Measurements from ENCODE around the gene SKA2. TPM values are rescaled to one million over a fixed set of nuclear protein-coding genes. Genes with fewer than 3 reads are reported as not detected.
"Not testable (repeated sequence)": the region's sequence is repeated elsewhere in the genome, so short reads cannot be mapped to it uniquely, and the experiment has no call there.

Gene SKA2
- polyA plus RNA-seq, 4 donors, result 70.6 to 91.9 (median 86.6) TPM

DNA sequence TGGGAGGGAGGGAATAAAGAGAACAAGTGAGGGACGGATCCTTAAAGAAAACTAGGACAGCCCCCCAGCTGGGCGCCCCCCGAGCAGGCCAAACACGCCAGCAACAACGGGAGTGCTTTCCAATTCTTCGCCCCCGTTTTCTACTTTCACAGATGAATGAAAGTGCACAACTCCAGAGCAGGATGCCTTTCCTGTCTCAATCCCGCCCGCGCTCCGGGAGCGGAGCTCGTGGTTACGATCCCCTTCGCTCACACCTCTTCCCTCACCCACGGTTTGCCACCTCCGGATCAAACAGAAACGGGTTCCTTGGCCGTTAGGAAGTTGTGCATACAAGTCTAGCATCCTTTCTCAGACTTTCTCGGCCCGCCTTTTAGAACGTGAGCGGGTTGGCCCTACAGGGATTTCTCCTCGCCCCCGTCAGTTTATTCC is 680 bp downstream of the SKA2 start:
- DNase-seq (ENCODE audit: low read depth in 4 of 4, low spot score in 3 of 4), result peak in 1 of 4 donors; percentile 27

DNA sequence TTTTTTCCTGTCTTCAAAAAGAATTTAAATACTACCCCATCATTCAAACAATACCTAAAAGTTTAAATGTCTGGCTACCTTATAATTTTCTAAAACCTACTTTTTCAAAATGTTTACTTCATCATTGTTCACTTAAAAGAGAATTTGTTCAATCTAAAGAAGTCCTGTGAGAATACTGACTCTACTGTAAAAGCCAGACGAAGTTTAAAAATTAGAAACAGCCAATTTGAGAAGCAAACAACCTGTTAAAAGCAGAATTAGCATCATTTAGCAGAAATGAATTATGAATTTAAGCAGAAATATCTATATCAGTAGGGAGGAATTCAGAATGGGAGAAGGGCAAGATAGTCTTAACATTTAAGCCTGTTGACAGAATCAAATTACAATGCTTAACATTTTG is 2.1 kb downstream of the SKA2 start:
- no peak for DNase-seq (ENCODE audit: low read depth in 4 of 4, low spot score in 3 of 4)

DNA sequence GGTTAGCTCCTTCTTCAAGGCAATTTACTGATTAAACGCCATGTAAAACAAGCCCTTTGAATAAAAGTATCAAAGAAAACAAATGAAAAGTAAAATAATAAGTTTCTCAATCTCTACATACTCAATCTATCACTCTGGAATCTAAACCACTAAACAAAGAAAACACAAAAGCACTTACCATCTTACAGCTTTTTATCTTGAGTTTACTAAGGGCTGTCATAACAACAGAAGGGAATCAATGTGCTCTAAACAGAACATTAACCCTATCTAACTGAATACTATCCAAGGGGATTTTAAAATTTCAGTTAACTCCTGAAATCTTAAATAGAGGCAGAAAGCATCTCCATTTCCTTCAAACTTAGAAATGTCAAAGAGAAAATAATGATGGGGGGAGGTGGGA is 3.4 kb downstream of the SKA2 start:
- DNase-seq (ENCODE audit: low read depth in 4 of 4, low spot score in 3 of 4), result no peak

DNA sequence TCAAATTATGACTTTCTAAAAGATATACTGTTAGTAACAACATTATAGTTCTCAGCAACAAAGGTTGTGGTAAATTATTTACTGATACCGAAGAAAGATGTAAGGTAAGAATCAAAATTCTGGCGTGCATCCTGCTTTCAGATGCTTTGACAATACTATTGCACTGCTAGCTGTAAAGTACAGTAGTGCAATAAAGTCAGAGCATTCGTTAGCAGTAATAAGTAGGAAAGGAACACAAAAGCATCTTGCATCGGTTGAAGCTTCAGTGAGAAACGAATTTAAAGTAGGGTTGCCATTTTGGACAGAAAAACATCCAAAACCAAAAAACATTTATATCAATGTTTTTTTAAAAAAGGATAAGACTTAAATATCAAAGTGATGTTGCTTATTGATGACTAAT is 4.0 kb downstream of the SKA2 start:
- no peak for DNase-seq (ENCODE audit: low read depth in 4 of 4, low spot score in 3 of 4)

DNA sequence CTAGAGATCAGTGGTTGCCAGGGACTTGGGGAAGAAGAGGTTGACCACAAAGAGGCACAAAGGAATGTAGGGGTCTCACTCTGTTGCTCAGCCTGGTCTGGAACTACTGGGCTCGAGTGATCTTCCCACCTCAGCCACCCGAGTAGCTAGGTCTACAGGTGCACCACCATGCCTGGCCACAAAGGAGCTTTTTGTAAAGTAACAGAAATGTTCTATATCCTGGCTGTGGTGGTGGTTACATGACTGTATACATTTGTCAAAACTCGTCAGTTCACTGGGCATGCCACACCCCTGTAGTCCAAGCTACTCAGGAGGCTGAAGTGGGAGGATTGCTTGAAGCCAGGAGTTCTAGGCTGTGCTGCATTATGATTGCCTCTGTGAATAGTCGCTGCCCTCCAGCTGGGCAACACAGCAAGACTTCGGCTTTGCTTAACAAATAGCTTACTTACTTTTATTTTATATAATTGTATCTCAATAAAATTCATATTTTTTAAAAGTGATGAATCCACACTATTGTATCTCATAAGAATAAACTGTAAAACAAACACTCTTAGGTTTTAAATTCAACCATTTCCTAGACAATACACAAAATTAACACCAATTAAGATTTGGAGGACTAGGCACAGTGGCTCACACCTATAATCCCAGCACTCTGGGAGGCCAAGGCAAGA is 5.0 kb downstream of the SKA2 start:
- no peak for DNase-seq (ENCODE audit: low read depth in 4 of 4, low spot score in 3 of 4)

DNA sequence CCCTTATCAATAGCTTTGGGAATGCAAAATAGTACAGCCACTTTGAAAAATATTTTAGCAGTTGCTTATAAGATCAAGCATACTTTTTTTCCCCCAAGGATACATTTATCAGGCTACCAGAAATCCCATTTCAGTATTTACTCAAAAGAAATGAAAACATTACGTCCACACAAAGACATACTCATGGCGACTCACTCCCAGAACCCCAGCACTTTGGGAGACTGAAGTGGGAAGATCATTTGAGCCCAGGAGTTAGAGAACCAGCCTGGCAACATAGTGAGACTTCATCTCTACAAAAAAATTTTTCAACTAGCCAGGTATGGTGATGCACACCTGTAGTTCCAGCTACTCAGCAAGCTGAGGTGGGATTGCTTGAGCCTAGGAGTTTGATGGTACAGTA is 5.9 kb downstream of the SKA2 start:
- DNase-seq (ENCODE audit: low read depth in 4 of 4, low spot score in 3 of 4), result no peak

DNA sequence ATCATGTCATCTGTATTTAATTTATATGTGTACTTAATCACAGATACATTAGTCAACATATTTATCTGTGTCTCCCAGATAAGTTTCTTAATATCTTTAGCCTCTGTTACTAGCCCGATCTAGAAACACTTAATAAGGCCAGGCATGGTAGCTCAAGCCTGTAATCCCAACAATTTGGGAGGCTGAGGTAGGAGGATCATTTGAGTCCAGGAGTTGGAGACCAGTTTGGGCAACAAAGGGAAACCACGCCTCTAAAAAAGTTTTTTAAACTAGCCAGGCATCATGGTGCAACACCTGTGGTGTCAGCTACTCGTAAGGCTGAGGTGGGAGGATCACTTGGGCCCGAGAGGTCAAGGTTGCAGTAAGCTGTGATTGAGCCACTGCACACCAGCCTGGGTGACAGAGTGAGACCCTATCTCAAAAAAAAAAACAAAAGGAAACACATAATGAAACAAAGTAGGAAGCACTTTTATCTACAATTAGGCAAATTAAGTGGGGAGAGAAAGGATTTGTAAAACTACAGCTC is 9.4 kb downstream of the SKA2 start:
- DNase-seq (ENCODE audit: low read depth in 4 of 4, low spot score in 3 of 4), result no peak

DNA sequence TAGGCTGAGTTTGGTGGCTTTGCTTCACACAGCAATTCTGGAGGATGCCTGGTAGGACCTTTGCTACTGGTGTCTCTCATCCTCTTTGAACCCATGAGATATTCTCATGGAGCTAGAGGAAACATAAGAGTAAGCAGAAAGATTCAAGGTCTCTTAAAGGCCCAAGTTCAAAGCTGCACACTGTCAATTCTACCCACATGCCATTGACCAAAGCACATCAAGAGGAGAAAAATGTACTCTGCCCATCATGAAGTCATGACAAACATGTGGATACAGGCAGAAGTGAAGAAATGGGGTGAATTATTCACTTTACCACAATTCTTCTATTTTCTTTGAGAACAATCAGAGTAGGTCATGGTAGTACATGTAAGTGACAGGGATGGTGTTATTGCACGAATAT is 13.1 kb downstream of the SKA2 start:
- no peak for DNase-seq (ENCODE audit: low read depth in 4 of 4, low spot score in 3 of 4)

DNA sequence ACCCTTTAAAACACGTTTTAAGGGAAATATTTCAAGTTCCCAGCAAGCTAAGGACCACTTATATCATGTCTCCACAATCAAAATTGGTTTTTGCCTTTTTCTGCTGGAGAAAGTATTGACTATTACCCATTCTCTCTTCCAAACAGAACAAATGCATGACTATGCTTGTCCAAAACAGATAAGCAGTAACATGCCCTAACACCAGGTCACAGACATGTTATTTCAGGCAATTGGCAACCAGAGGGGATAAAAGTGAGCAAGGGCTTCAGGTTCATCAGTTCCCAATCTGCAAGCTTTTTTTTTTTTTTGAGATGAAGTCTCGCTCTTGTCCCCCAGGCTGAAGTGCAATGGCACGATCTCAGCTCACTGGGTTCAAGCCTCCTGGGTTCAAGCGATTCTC is 15.0 kb downstream of the SKA2 start:
- no peak for DNase-seq (ENCODE audit: low read depth in 4 of 4, low spot score in 3 of 4)

DNA sequence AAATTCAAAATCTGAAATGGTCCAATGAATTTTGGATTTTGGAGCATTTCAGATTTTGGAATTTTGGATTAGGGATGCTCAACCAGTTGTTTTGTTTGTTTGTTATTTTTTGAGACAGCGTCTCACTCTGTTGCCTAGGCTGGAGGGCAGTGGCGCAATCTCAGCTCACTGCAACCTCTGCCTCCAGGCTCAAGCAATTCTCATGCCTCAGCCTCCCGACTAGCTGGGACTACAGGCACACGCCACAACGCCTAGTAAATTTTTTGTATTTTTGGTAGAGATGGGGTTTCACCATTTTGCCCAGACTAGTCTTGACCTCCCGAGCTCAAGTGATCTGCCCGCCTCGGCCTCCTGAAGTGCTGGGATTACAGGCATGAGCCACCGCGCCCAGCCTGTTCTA is 16.6 kb downstream of the SKA2 start:
- not testable (repeated sequence) for DNase-seq (ENCODE audit: low read depth in 4 of 4, low spot score in 3 of 4)

DNA sequence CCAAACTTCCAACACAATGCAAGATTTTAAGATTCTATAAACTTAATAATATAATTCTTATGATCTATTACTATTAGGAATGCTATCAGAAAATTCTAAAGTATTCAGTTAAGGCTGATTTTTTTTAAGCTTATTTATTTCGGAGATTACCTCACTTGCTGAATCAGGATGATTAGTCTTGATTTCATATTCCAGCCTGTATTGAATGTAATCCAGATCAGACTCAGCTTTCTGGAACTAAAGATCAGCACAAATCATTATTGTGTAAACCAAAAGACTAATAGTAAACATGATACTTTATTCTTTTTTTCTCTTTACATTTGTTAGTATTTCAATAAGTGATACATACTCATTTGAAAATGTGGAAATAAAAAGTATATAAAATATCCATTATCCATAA is 23.9 kb downstream of the SKA2 start:
- DNase-seq (ENCODE audit: low read depth in 4 of 4, low spot score in 3 of 4), result no peak

DNA sequence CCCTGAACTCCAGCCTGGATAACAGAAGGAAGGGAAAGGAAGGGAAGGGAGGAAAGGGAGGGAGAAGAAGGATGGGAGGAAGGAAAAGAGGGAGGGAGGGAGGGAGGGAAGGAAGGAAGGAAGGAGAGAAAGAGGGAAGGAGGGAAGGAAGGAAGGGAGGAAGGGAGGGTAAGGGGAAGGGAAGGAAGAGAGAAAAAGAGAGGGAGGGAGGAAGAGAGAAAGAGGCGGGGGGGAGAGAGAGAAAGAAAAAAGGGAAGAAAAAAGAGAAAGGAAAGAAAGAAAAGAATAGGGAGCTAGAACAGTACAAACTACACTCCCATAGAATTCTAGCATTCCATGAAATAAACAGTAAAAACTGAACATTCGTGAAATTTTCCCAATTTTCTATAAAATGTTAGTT is 25.2 kb downstream of the SKA2 start:
- no peak for DNase-seq (ENCODE audit: low read depth in 4 of 4, low spot score in 3 of 4)

DNA sequence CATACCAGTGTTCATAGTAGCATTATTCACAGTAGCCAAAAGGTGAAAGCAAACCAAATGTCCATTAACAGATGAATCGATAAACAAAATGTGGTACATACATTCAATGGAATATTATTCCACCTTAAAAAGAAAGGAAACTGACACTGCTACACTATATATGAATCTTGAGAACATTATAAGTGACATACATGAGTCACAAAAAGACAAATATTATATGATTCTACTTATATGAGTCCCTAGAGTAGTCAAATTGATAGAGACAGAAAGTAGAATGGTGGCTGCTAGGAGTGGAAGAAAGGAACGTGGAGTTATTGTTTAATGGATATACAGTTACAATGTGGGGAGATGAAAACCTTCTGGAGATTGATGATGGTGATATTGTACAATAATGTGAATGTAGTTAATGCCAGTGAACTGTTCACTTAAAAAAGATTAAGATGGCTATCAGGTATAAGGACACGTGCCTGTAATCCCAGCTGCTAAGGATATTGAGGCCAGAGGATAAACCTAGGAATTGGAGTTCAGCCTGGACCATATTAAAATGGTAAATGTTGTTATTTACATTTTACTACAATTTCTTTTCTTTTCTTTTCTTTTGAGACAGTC is 28.1 kb downstream of the SKA2 start:
- DNase-seq (ENCODE audit: low read depth in 4 of 4, low spot score in 3 of 4), result no peak

DNA sequence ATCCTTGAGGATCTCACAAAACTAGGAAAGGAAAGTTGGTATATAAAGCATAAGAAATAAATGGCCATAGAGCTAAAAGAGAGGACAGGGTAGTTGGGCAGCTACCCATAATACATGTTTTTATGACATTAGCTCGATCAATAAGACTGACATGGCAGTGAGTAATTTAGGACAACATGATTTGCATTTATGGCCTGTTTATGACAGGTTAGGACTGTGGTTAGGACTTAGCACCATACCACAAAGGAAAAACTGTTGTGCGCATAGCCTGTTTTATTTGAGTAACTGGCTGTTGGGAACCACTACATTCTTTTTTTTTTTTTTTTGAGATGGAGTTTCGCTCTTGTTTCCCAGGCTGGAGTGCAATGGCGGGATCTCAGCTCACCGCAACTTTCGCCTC is 30.3 kb downstream of the SKA2 start:
- no peak for DNase-seq (ENCODE audit: low read depth in 4 of 4, low spot score in 3 of 4)

DNA sequence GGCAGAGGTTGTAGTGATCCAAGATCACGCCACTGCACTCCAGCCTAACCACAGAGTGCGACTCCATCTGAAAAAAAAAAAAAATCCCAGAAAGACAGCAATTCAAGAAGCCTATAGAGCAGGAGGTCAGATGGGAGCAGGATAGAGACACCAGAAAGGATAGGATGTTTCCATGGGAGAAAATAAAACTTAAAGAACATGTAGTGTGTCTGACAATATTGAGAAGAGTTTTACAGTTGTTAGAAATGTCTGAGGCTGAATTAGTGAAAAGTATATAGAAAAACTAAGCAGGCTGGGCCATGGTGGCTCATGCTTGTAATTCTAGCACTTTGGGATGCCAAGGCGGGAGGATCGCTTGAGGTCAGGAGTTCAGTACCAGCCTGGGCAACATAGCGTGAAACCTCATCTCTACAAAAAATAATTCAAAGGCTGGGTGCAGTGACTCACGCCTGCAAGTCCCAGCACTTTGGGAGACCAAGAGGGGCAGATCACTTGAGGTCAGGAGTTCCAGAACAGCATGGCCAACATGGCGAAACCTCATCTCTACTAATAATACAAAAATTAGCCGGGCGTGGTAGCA is 33.0 kb downstream of the SKA2 start:
- no peak for DNase-seq (ENCODE audit: low read depth in 4 of 4, low spot score in 3 of 4)

DNA sequence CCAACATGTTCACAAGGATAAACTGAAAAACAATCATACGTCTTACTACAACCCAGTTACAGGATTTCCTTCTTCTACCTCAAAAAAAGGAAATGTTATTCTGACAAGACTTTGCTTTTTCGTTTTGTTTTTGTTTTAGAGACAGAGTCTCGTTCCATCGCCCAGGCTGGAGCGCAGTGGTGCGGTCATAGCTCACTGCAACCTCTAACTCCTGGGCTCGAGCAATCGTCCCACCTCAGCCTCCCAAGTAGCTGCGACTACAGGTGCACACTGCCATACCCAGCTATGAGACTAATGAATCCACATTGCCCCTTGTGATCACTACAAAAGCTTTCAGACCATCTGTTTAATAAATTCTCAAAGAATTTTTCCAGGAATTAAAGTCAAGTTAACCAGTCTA is 39.5 kb downstream of the SKA2 start:
- DNase-seq (ENCODE audit: low read depth in 4 of 4, low spot score in 3 of 4), result no peak

DNA sequence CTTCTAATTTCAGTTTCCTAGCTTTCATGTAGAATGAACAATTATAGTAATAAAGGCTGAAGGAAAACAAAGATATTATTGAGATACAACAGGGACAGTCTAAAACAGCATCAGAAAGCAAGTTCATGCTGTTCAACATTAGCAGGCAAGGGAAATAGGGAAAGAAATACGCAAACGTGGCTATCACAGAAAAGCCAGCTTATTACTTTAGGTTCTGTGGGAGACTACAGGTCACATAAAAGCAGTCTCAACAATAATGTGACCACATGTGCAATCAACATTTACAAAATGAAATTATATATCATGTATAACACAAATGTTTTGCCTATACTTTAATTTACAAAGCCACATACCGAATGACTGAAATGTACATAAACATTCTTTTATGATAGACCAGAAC is 43.4 kb downstream of the SKA2 start:
- DNase-seq (ENCODE audit: low read depth in 4 of 4, low spot score in 3 of 4), result no peak

DNA sequence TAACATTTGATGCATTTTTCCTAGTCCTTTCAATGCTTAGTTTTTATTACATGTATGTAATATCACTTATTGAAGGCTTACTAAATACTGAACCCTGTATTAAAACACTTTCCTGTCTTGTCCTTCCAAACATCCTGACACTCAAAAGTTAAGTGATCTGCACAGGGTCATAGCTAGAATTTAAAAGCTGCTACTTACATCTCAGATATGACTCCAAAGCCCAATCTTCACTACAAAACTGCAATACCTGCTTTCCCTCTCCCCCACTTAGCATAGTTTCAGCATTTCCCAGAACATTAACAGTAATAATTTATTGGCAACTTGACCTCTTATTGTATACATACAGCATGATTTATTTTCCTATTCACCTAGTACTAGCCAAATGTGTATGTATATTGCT is 44.0 kb downstream of the SKA2 start:
- DNase-seq (ENCODE audit: low read depth in 4 of 4, low spot score in 3 of 4), result no peak

DNA sequence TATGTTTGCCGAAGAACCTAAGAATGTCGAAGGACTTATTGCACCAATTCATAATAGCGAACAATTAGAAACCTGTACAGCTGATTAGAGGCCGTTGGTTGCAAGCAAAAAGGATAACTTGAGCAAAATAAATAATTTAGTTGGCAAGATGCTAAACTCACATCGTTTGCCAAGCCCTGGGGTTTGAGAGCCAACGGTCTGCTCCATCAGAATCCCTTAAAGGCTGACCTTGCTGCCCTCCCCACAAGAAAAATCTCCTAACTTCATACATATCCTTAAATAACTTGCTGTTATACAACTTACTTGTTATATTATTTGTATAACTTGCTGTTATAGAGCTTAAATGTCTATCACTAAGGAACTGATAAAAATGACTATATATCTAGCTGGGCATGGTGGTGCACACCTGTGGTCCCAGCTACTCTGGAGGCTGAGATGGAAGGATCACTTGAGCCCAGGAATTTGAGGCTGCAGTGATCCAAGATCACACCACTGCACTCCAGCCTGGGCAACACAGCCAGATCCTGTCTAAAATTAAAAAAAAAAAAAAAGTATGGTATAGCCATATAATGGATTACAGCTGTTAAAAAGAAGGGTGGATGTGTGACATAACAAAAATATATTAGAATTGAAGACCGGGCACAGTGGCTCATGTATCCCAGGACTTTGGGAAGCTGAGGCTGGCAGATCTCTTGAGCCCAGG is 46.4 kb downstream of the SKA2 start:
- DNase-seq (ENCODE audit: low read depth in 4 of 4, low spot score in 3 of 4), result no peak

DNA sequence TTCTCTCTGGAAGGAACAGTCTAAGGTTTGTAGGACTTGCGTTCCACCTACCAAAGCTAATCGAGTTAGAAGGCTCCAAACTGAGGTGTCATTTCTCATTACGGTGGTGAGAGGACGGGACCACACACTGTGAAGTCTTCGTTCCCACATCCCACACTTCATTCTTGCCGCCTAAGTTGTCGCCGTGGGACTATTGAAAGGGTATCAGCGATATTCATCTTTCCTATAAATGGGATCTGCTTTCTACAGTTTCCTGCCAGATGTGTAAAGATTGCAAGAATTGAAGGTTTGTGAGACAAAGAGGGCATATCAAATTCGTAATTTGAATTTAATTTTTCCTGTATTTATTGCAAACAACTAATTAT is 47.7 kb downstream of the SKA2 start:
- DNase-seq (ENCODE audit: low read depth in 4 of 4, low spot score in 3 of 4), result no peak

DNA sequence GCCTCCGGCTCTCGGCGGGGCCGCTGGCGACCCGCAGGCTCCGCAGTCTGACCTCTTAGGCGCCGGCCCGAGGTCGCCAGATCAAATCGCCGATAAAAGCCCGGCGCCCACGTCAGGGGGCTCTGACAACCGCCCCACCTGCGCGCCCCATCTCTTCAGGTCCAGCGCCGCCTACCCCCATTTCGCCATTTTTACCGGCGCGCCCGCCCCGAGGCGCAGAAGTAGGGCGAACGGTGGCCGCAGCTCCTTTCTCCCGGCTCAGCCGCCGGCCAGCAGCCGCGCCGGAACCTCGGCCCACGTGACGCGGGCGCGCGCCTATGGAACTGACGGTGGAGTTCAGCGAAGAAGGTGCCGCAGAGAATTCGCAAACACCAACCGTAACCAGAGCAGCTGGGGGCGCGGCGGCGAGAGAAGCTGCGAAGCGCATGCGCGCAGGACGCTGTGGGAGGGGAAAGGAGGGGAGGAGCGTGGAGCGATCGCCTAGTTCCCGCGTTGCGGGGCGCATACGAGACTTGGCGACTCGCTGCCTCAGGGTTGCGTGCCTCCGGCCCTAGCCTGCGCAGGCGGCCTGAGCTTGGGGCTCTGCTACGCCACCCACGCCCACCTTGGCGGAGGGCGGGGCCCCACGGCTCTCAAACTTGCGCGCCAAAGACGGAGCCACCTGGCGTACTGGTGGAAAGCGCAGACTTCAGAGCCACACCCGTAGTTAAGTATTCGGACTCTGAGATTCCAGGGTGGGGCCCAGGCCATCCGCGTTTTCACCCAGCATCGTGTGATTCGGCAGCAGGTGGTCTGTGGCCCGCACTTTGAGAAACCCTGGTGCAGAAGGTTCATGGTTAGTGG is 48.3 kb downstream of the SKA2 start, which contains the start of gene TRIM37:
TRIM37 (minus strand) TSS at position 418 of the 843 bp plus-strand sequence. CDS start 419 bp downstream, outside the sequence.
- DNase-seq (ENCODE audit: low read depth in 4 of 4, low spot score in 3 of 4), result peak; percentile 95 to 98 (median 96)

Measured in right renal pelvis (tissue), 4 donors.